ENCODE data around the gene PIGV. TPM values are rescaled to one million over a fixed set of nuclear protein-coding genes. Genes with fewer than 3 reads are reported as not detected.

Gene PIGV
- total RNA-seq, 2 experiments from 2014 or later = 3.8 to 4.7 TPM

DNA sequence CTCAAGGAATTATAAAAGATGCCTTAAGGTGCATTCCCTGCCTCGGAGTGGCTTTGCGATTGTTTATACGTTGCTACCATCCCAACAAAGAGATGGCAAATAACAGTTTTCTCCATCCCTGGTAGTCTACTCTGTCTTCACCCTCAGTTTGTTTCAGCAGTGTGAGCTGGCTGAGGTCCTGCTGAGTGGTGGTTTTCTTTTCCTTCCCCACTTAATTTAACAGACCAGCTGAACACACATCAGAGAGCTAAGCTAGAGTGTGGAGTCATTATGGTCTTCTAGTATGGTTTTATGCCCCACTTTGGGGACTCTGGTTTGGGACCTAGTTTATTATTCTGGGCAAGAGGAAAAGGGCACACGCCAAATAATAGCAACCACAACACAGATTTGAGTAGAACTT lies 2.2 kb downstream of the PIGV start:
- Mint-ChIP-seq H3K4me1 (ENCODE audit: low read depth) (peaks cover 53% of the 10 kb centered on the region), H3K36me3 (ENCODE audit: low read depth) (peaks cover 61% of the 10 kb centered on the region), H3K27me3 (no peaks in the 10 kb centered on the region), H3K4me3 (peak overlapping the region; percentile 31), H3K27ac (peak overlapping the region; percentile 96), H3K9me3 (no peaks in the 10 kb centered on the region)
- H3K36me3 ChIP-seq (ENCODE audit: insufficient read depth, low read length) = peaks cover 29% of the 10 kb centered on the region
- POLR2A ChIA-PET = interaction anchor here (0.6 to 8.3 kb wide), 8 partner anchors 10 to 191 kb away, joined by 3 to 346 read pairs (median 20); partner anchors contain the start of gene ARID1A
- peaks cover 58% of the 10 kb centered on the region for H3K4me1 ChIP-seq (ENCODE audit: insufficient read depth, low read length)
- no peaks in the 10 kb centered on the region for H3K27me3 ChIP-seq (ENCODE audit: control insufficient read depth in 1 of 2, insufficient read depth in 2 of 2, low read length in 2 of 2)
- no peak for ATAC-seq (ENCODE audit: poor library complexity)
- TF ChIP-seq, protein P1, sequence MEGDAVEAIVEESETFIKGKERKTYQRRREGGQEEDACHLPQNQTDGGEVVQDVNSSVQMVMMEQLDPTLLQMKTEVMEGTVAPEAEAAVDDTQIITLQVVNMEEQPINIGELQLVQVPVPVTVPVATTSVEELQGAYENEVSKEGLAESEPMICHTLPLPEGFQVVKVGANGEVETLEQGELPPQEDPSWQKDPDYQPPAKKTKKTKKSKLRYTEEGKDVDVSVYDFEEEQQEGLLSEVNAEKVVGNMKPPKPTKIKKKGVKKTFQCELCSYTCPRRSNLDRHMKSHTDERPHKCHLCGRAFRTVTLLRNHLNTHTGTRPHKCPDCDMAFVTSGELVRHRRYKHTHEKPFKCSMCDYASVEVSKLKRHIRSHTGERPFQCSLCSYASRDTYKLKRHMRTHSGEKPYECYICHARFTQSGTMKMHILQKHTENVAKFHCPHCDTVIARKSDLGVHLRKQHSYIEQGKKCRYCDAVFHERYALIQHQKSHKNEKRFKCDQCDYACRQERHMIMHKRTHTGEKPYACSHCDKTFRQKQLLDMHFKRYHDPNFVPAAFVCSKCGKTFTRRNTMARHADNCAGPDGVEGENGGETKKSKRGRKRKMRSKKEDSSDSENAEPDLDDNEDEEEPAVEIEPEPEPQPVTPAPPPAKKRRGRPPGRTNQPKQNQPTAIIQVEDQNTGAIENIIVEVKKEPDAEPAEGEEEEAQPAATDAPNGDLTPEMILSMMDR (IDR thresholded peaks at IDR 0.05) = no peak
- DNase-seq = no peak
- intact Hi-C loops (cut with DNase I, micrococcal nuclease) = loop anchor here (1.0 to 10.0 kb wide), 8 partner anchors 45 to 883 kb away; partner anchors contain the start of gene STMN1 (in 1 of the 2)
- CTCF ChIA-PET = interaction anchor here (0.9 to 4.8 kb wide), 14 partner anchors 10 to 191 kb away, joined by 3 to 80 read pairs (median 8); partner anchors contain the start of gene ARID1A
- no peak overlapping the region for H3K27ac ChIP-seq (ENCODE audit: low read depth in 1 of 2, low read length in 2 of 2)
- no peaks in the 10 kb centered on the region for H3K9me3 ChIP-seq (ENCODE audit: control insufficient read depth in 1 of 2, insufficient read depth in 1 of 2, low read length in 2 of 2)
- no peak overlapping the region for H3K4me3 ChIP-seq (ENCODE audit: low read length)

- TF ChIP-seq, protein P1 (IDR thresholded peaks at IDR 0.05) = no peak
- POLR2A ChIA-PET = interaction anchor here (0.6 to 8.3 kb wide), 7 partner anchors 9 to 192 kb away, joined by 3 to 346 read pairs (median 15); partner anchors contain the start of gene ARID1A
Observed at GRCh38 chr1:26790551-26790953, 2.8 kb downstream of the PIGV start.

GRCh38 chr1:26791148-26791547 lies 3.4 kb downstream of the PIGV start:
- no peak overlapping the region for H3K27ac ChIP-seq (ENCODE audit: low read depth in 1 of 2, low read length in 2 of 2)
- H3K27ac Mint-ChIP-seq = no peak overlapping the region
- no peaks in the 10 kb centered on the region for H3K27me3 Mint-ChIP-seq
- no peaks in the 10 kb centered on the region for H3K9me3 ChIP-seq (ENCODE audit: control insufficient read depth in 1 of 2, insufficient read depth in 1 of 2, low read length in 2 of 2)
- H3K4me3 Mint-ChIP-seq = no peak overlapping the region
- H3K4me1 Mint-ChIP-seq (ENCODE audit: low read depth) = peaks cover 41% of the 10 kb centered on the region
- intact Hi-C loops (cut with DNase I, micrococcal nuclease) = no loop called here
- ChIA-PET CTCF (interaction anchor here (0.8 to 4.8 kb wide), 5 partner anchors 35 to 291 kb away, joined by 3 to 80 read pairs (median 4); partner anchors contain the start of gene ZDHHC18), POLR2A (interaction anchor here (1.2 to 8.3 kb wide), 2 partner anchors 9 to 96 kb away, joined by 3 to 346 read pairs; partner anchors contain the start of gene ARID1A)
- ATAC-seq (ENCODE audit: poor library complexity) (no peak), DNase-seq (no peak)
- H3K4me1 ChIP-seq (ENCODE audit: insufficient read depth, low read length) = peaks cover 46% of the 10 kb centered on the region
- TF ChIP-seq, protein P1 (IDR thresholded peaks at IDR 0.05) = no peak
- H3K9me3 Mint-ChIP-seq = no peaks in the 10 kb centered on the region
- peaks cover 61% of the 10 kb centered on the region for H3K36me3 Mint-ChIP-seq (ENCODE audit: low read depth)
- H3K36me3 ChIP-seq (ENCODE audit: insufficient read depth, low read length) = peaks cover 32% of the 10 kb centered on the region
- no peaks in the 10 kb centered on the region for H3K27me3 ChIP-seq (ENCODE audit: control insufficient read depth in 1 of 2, insufficient read depth in 2 of 2, low read length in 2 of 2)
- H3K4me3 ChIP-seq (ENCODE audit: low read length) = no peak overlapping the region

More at GRCh38 chr1:26790551-26790953, 2.8 kb downstream of the PIGV start:
- ATAC-seq (ENCODE audit: poor library complexity) = no peak
- peak in 2 of 14 experiments; percentile 29 to 44 for DNase-seq
- H3K4me3 Mint-ChIP-seq = peak overlapping the region; percentile 31
- no peak overlapping the region for H3K4me3 ChIP-seq (ENCODE audit: low read length)
- no peaks in the 10 kb centered on the region for H3K27me3 Mint-ChIP-seq
- intact Hi-C loops (cut with DNase I, micrococcal nuclease) = no loop called here
- CTCF ChIA-PET = interaction anchor here (0.8 to 4.8 kb wide), 9 partner anchors 9 to 290 kb away, joined by 3 to 80 read pairs (median 4); partner anchors contain the start of genes ARID1A and ZDHHC18
- peaks cover 32% of the 10 kb centered on the region for H3K36me3 ChIP-seq (ENCODE audit: insufficient read depth, low read length)
- no peak overlapping the region for H3K27ac ChIP-seq (ENCODE audit: low read depth in 1 of 2, low read length in 2 of 2)
- H3K4me1 Mint-ChIP-seq (ENCODE audit: low read depth) = peaks cover 47% of the 10 kb centered on the region
- H3K27ac Mint-ChIP-seq = peak overlapping the region; percentile 96
- peaks cover 65% of the 10 kb centered on the region for H3K36me3 Mint-ChIP-seq (ENCODE audit: low read depth)
- H3K9me3 ChIP-seq (ENCODE audit: control insufficient read depth in 1 of 2, insufficient read depth in 1 of 2, low read length in 2 of 2) = no peaks in the 10 kb centered on the region
- peaks cover 52% of the 10 kb centered on the region for H3K4me1 ChIP-seq (ENCODE audit: insufficient read depth, low read length)
- H3K9me3 Mint-ChIP-seq = no peaks in the 10 kb centered on the region
- H3K27me3 ChIP-seq (ENCODE audit: control insufficient read depth in 1 of 2, insufficient read depth in 2 of 2, low read length in 2 of 2) = no peaks in the 10 kb centered on the region
